GM13976 (cell line): ENCODE data around the gene AQP11.
A peak's percentile ranks its signal among the peaks of the same experiment; 100 is the strongest.
"Not testable (repeated sequence)": the region's sequence is repeated elsewhere in the genome, so short reads cannot be mapped to it uniquely, and the experiment has no call there.

ENCODE experiments used
- DNase-seq: peaks from one replicate; pipeline ENCODE4 v3.0.0; 2012; ENCODE audit warnings: low spot score
- CTCF ChIP-seq: IDR thresholded peaks from 2 replicates; pipeline ENCODE4 v1.5.1; 2012; ENCODE audit warnings: borderline replicate concordance, mild to moderate bottlenecking; ENCODE audit not compliant: insufficient read depth; ENCODE audit errors: extremely low read depth, missing control alignments, control extremely low read depth
- in situ Hi-C: fragments of 300-500 bp; cut with MboI; formaldehyde crosslinking; loops from one replicate; pipeline ENCODE4 v1.12.0; 2022; ENCODE audit warnings: low sequenced_read_pairs, mixed read lengths, inconsistent platforms; ENCODE audit not compliant: unreplicated experiment

The AQP11 gene

GRCh38 chr11:77609234-77609633 lies 19.5 kb downstream of the AQP11 start:
- DNase-seq: no peak
- in situ Hi-C loops: no loop called here
- TF ChIP-seq CTCF: no peak

GRCh38 chr11:77611921-77612320 lies 22.2 kb downstream of the AQP11 start:
- DNase-seq: no peak
- no peak for TF ChIP-seq CTCF
- in situ Hi-C loops: no loop called here

DNA sequence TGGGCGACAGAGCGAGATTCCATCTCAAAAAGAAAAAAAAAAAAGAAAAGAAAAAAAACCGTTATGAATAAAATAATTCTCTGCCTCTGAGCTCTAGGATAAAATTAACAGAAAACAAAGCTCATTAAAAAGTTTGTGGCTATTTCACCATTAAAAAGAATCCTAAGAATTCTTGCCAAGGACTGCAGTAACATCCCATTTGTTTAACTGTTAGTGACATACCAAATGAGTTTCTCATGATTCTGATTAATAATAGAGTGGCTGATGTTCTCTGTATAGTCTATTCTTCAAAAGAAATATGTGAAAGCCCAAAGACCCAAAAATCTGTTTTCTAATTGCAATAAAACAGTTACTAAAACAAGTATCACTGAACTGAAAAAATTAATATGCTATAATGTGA lies 28.1 kb downstream of the AQP11 start:
- in situ Hi-C loops: no loop called here
- DNase-seq: no peak
- no peak for TF ChIP-seq CTCF

DNA sequence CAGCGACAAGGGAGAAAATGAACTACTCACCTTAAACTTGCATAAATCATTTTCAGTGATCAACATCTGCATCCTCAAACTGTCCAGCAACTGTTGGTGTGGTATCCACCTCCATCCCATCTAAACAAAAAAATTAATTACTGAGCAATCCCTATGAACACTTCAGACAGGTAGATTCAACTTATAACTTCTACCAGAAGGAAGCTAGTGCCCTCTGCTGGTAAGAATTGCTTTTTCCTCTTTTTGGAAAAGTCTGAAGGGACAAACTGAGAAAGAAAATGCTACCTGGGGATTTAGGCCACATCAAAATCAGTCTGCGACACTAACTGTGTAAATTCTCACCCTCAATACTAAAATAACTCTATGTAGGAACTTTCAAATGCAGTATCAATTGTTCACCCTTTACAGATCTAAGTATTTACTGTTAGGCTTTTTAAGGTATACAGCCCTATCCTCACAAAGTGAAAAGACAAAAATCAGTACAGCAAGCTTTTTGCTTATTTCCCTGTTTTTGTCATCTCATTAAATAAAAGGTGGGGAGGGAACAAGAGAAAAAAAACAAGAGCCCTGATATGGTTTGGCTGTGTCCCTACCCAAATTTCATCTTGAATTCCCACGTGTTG lies 29.9 kb downstream of the AQP11 start:
- in situ Hi-C loops: no loop called here
- DNase-seq: peak; percentile 29
- TF ChIP-seq CTCF: peak; percentile 58

GRCh38 chr11:77630157-77630710 lies 40.5 kb downstream of the AQP11 start:
- in situ Hi-C loops: no loop called here
- no peak for DNase-seq
- TF ChIP-seq CTCF: no peak

DNA sequence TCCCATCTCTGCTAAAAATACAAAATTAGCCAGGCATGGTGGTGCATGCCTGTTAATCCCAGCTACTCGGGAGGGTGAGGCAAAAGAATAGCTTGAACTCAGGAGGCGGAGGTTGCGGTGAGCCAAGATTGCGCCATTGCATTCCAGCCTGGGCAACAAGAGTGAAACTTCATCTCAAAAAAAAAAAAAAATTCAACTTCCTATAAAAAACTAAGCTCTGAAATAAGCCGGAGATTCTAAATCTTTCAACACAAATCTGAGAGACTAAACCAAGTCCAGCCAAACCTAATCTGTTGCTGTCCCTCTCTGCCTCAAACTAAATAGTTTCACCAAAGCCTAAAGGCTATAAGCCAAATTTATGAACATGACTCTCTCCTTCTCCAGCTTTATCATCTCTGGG lies 44.2 kb downstream of the AQP11 start:
- DNase-seq, in situ Hi-C loops: not testable (repeated sequence)

- DNase-seq: peak; percentile 17
- no peak for TF ChIP-seq CTCF
- in situ Hi-C loops: no loop called here
These were observed 47.1 kb downstream of the AQP11 start for GRCh38 chr11:77636731-77637344.
